Measurements from ENCODE around the gene SNAP47. TPM values are rescaled to one million over a fixed set of nuclear protein-coding genes. Genes with fewer than 3 reads are reported as not detected.

Gene SNAP47
- polyA plus RNA-seq, 1 experiment = 32.8 TPM

DNA sequence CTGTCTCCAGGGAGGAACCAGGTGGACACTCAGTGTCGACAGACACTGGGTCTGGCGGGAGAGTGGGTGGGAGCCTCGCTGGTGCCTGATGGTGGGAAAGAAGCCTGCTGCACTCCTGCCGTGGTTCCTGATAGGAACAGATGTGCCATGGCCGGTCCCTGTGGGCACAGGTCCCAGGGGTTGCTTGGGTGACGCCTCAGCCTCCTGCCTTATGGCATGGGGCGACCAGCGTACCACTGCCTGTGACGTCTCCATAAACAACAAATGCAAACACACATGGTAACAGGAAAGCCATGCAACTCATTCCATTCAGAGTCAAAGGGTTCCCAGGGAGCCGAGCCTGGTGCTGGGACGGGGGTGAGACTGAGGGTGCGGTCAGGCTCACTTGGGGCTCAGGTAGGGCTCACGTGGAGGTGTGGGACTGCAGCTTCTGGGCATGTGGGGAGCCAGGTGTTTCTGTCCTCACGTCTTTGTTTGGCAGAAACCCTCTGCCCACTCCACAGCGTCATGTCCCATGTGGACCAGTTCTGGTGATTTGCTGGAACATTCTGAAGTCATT, 34.8 kb downstream of the SNAP47 start:
- no peak for DNase-seq (ENCODE audit: low read depth)

DNA sequence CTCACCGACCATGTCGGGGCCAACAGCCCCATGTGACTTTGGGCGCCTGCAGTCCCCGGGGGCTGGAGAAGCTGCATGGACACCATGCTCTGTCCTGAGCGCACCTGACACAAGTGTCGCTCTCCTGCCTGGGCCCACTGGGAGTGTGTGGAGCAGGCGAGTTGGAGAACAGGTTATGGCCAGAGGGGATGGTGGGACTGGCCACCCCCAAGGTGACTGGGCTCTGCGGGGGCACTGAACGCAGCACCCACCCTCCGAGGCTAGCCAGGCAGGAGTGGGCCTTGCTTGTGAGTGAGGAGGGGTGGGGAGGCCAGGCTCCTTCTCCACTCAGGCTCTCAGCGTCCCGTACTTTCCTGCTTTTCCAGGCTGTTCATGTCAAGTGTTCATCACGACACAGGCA, 35.6 kb downstream of the SNAP47 start:
- no peaks in the 10 kb centered on the region for H3K27me3 ChIP-seq (ENCODE audit: control insufficient read depth, insufficient read depth, low read length)
- ChIA-PET POLR2A (no interaction called here), CTCF (interaction anchor here (0.6 kb wide), 1 partner anchor 1707 kb away, joined by 4 read pairs; no protein-coding TSS in a partner anchor)
- TF ChIP-seq, protein P1, sequence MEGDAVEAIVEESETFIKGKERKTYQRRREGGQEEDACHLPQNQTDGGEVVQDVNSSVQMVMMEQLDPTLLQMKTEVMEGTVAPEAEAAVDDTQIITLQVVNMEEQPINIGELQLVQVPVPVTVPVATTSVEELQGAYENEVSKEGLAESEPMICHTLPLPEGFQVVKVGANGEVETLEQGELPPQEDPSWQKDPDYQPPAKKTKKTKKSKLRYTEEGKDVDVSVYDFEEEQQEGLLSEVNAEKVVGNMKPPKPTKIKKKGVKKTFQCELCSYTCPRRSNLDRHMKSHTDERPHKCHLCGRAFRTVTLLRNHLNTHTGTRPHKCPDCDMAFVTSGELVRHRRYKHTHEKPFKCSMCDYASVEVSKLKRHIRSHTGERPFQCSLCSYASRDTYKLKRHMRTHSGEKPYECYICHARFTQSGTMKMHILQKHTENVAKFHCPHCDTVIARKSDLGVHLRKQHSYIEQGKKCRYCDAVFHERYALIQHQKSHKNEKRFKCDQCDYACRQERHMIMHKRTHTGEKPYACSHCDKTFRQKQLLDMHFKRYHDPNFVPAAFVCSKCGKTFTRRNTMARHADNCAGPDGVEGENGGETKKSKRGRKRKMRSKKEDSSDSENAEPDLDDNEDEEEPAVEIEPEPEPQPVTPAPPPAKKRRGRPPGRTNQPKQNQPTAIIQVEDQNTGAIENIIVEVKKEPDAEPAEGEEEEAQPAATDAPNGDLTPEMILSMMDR (IDR thresholded peaks at IDR 0.05; ENCODE audit: insufficient read depth, low read depth, low read length) = no peak
- peaks cover 19% of the 10 kb centered on the region for H3K36me3 ChIP-seq (ENCODE audit: control insufficient read depth, insufficient read depth, low read length)
- no peak overlapping the region for H3K4me3 ChIP-seq (ENCODE audit: low read depth, low read length)
- no peak for DNase-seq (ENCODE audit: low read depth)

More for the DNA sequence above, 34.8 kb downstream of the SNAP47 start:
- H3K27me3 ChIP-seq (ENCODE audit: control insufficient read depth, insufficient read depth, low read length) = no peaks in the 10 kb centered on the region
- TF ChIP-seq, protein P1 (IDR thresholded peaks at IDR 0.05; ENCODE audit: insufficient read depth, low read depth, low read length) = no peak
- ChIA-PET POLR2A (no interaction called here), CTCF (interaction anchor here (0.6 to 1.6 kb wide), 3 partner anchors 40 to 1707 kb away, joined by 4 to 7 read pairs (median 4); no protein-coding TSS in a partner anchor)
- no peak overlapping the region for H3K4me3 ChIP-seq (ENCODE audit: low read depth, low read length)
- H3K36me3 ChIP-seq (ENCODE audit: control insufficient read depth, insufficient read depth, low read length) = peaks cover 18% of the 10 kb centered on the region

DNA sequence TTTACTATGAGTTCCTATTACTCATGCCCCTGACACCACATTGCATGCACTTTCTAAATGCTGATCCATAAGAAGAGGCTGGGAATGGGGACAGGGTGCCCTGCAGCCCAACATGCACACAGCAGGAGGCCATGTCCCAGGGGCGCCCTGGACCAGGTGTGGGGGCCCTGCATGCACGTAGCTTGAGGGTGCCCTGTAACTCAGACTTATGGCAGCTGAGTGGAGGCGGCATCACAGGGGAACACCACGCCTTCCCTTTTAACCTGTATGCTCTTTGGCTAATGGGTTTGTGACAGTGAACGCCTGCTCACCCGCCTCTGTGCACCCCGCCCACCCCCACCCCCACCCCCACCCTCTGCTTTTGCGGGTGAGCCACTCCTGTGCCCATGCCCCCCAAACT, 36.1 kb downstream of the SNAP47 start:
- DNase-seq (ENCODE audit: low read depth) = no peak
- POLR2A ChIA-PET = no interaction called here
- TF ChIP-seq, protein P1 (IDR thresholded peaks at IDR 0.05; ENCODE audit: insufficient read depth, low read depth, low read length) = no peak

DNA sequence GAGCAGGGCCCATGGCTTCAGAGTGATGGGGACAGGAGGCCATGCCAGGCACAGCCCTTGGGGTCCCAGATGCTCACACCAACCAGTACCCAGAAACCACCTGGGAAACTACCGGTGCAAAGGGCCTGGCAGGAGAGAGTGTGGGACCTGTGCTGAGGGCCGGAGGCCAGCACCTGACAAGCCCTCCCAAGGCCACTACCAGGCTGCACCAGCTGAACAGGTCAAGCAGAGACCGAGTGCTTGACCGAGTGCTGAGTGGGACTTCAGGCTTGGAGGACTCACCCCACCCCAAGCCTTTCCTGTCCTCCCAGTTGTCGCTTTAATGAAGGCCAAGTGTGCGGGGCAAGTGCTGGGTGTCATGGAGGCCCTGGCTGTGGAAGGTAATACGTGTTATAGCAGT, 36.5 kb downstream of the SNAP47 start:
- POLR2A ChIA-PET = no interaction called here
- TF ChIP-seq, protein P1 (IDR thresholded peaks at IDR 0.05; ENCODE audit: insufficient read depth, low read depth, low read length) = no peak
- no peak overlapping the region for H3K4me3 ChIP-seq (ENCODE audit: low read depth, low read length)
- no peaks in the 10 kb centered on the region for H3K27me3 ChIP-seq (ENCODE audit: control insufficient read depth, insufficient read depth, low read length)
- no peak for DNase-seq (ENCODE audit: low read depth)
- CTCF ChIA-PET = interaction anchor here (0.9 to 4.0 kb wide), 3 partner anchors 9 to 226 kb away, joined by 3 to 20 read pairs (median 4); no protein-coding TSS in a partner anchor
- peaks cover 19% of the 10 kb centered on the region for H3K36me3 ChIP-seq (ENCODE audit: control insufficient read depth, insufficient read depth, low read length)

More for the DNA sequence above, 36.1 kb downstream of the SNAP47 start:
- Histone ChIP-seq H3K27me3 (ENCODE audit: control insufficient read depth, insufficient read depth, low read length) (no peaks in the 10 kb centered on the region), H3K4me3 (ENCODE audit: low read depth, low read length) (no peak overlapping the region), H3K36me3 (ENCODE audit: control insufficient read depth, insufficient read depth, low read length) (peaks cover 19% of the 10 kb centered on the region)
- CTCF ChIA-PET = no interaction called here

DNA sequence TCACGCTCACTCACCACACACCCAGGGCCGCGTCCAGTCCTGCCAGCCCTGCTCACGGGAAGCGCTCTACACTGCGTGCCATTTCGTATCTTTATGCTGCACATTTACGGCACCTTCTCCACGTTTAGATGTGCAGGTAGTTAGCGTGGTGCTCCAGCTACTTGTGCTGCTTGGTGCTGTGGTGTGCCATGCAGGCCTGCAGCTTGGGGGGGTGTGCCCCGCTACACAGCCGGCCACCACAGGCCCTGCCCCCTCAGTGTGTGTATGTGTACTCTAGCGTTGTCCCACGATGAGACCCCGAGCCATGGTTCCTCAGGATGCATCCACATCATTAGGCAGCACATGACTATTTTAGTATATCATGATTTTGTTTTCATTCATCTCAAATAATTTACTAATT, 38.3 kb downstream of the SNAP47 start:
- H3K27me3 ChIP-seq (ENCODE audit: control insufficient read depth, insufficient read depth, low read length) = no peaks in the 10 kb centered on the region
- DNase-seq (ENCODE audit: low read depth) = no peak
- ChIA-PET POLR2A (no interaction called here), CTCF (interaction anchor here (1.0 to 4.0 kb wide), 2 partner anchors 11 to 172 kb away, joined by 3 to 20 read pairs; no protein-coding TSS in a partner anchor)
- H3K36me3 ChIP-seq (ENCODE audit: control insufficient read depth, insufficient read depth, low read length) = peaks cover 12% of the 10 kb centered on the region
- TF ChIP-seq, protein P1 (IDR thresholded peaks at IDR 0.05; ENCODE audit: insufficient read depth, low read depth, low read length) = no peak
- H3K4me3 ChIP-seq (ENCODE audit: low read depth, low read length) = no peak overlapping the region

Data from BJ (cell line).